B cell (primary cell): Measurements from ENCODE around the gene AP5M1. TPM values are rescaled to one million over a fixed set of nuclear protein-coding genes. Genes with fewer than 3 reads are reported as not detected.
A peak's percentile ranks its signal among the peaks of the same experiment; 100 is the strongest.
"Not testable (repeated sequence)": the region's sequence is repeated elsewhere in the genome, so short reads cannot be mapped to it uniquely, and the experiment has no call there.

Source experiments
- ATAC-seq: fragments of 200-7000 bp; cut with Tn5 transposase; one replicate; pipeline ENCODE4 v1.10.0; 2021; ENCODE audit warnings: low read depth, mild to moderate bottlenecking, moderate number of reproducible peaks, moderate library complexity
- CTCF ChIA-PET: fragments of 350-600 bp; sonication (Branson Sonifier 250); formaldehyde crosslinking; loops from one replicate; lab custom pipeline; 2021; ENCODE audit warnings: antibody characterized with exemption, inconsistent platforms; lab: Charles Lee
- POLR2A ChIA-PET: fragments of 350-600 bp; sonication (Branson Sonifier 250); formaldehyde crosslinking; loops from one replicate; lab custom pipeline; 2021; ENCODE audit warnings: antibody characterized with exemption; lab: Charles Lee
- DNase-seq: peaks from one replicate; pipeline ENCODE4 v3.0.0; 2013
- H2AFZ ChIP-seq: 2 replicates; pipeline ENCODE4 v1.6.1; 2012; ENCODE audit warnings: mild to moderate bottlenecking, low read depth, low read length; ENCODE audit not compliant: insufficient read depth, poor library complexity, severe bottlenecking
- H3K27ac ChIP-seq, 2 donors: 1 replicate in 1 of 2; 2 replicates in 1 of 2; pipeline ENCODE4 v1.5.1; 2012 to 2013; ENCODE audit warnings: low read length in 2 of 2, mild to moderate bottlenecking in 2 of 2, moderate library complexity in 1 of 2
- H3K27me3 ChIP-seq, 4 experiments: fragments of 200-600 bp in 1 of 4; sonication (generic) in 1 of 4; replicated peaks in 1 of 4; 1 replicate in 2 of 4; 2 replicates in 2 of 4; pipeline versions ENCODE4 v1.6.1 to v1.7.0; 2013 to 2016; ENCODE audit warnings: low read length in 3 of 4, mild to moderate bottlenecking in 2 of 4, mixed read lengths in 1 of 4, moderate library complexity in 1 of 4; ENCODE audit not compliant: insufficient read depth in 4 of 4, control insufficient read depth in 3 of 4; ENCODE audit errors: control extremely low read depth in 1 of 4
- H3K36me3 ChIP-seq, 2 experiments: replicated peaks in 1 of 2; 1 replicate in 1 of 2; 2 replicates in 1 of 2; pipeline versions ENCODE4 v1.6.1 to v1.7.1; 2013; ENCODE audit warnings: low read length in 1 of 2; ENCODE audit not compliant: insufficient read depth in 2 of 2, control insufficient read depth in 1 of 2; ENCODE audit errors: control extremely low read depth in 1 of 2, extremely low read depth in 1 of 2
- H3K4me1 ChIP-seq, 2 donors: fragments of 200-600 bp in 1 of 2; sonication (generic) in 1 of 2; 1 replicate in 1 of 2; 2 replicates in 1 of 2; pipeline versions ENCODE4 v1.5.1 to v1.6.1; 2013 to 2017; ENCODE audit warnings: low read length in 2 of 2; ENCODE audit not compliant: control insufficient read depth in 2 of 2, insufficient read depth in 2 of 2
- H3K4me2 ChIP-seq: replicated peaks from 2 replicates; pipeline ENCODE3; 2012; ENCODE audit warnings: mild to moderate bottlenecking, low read depth, low read length; ENCODE audit not compliant: poor library complexity, severe bottlenecking
- H3K4me3 ChIP-seq, 5 experiments: fragments of 200-600 bp in 1 of 5; sonication (generic) in 1 of 5; 1 replicate in 3 of 5; 2 replicates in 2 of 5; pipeline versions ENCODE4 v1.5.1 to v1.7.0; 2011 to 2016; ENCODE audit warnings: low read length in 4 of 5, mild to moderate bottlenecking in 4 of 5, low read depth in 2 of 5, control low read depth in 1 of 5, moderate library complexity in 1 of 5; ENCODE audit not compliant: insufficient read depth in 1 of 5; ENCODE audit errors: control extremely low read depth in 1 of 5, extremely low read depth in 1 of 5
- H3K79me2 ChIP-seq: fragments of 200-600 bp; sonication (generic); one replicate; pipeline ENCODE4 v1.6.0; 2016; ENCODE audit warnings: low read length; ENCODE audit not compliant: control insufficient read depth, insufficient read depth
- H3K9ac ChIP-seq: fragments of 200-600 bp; sonication (generic); 2 replicates; pipeline ENCODE4 v1.6.1; 2017; ENCODE audit warnings: mild to moderate bottlenecking, low read length, moderate library complexity
- H3K9me3 ChIP-seq, 3 donors: one replicate each; pipeline versions ENCODE4 v1.6.1 to v1.7.1; 2013; ENCODE audit warnings: low read length in 2 of 3; ENCODE audit not compliant: control insufficient read depth in 2 of 3, insufficient read depth in 1 of 3; ENCODE audit errors: control extremely low read depth in 1 of 3
- H4K20me1 ChIP-seq: 2 replicates; pipeline ENCODE4 v1.6.0; 2012; ENCODE audit warnings: mild to moderate bottlenecking, low read length; ENCODE audit not compliant: insufficient read depth, control insufficient read depth, poor library complexity, severe bottlenecking
- H3K27ac Mint-ChIP-seq: one replicate; pipeline ENCODE4 v1.8.0; 2021; ENCODE audit warnings: mixed read lengths
- H3K27me3 Mint-ChIP-seq: one replicate; pipeline ENCODE4 v1.8.0; 2021; ENCODE audit warnings: mixed read lengths
- H3K4me1 Mint-ChIP-seq: one replicate; pipeline ENCODE4 v1.8.0; 2021; ENCODE audit warnings: mixed read lengths
- H3K4me3 Mint-ChIP-seq: one replicate; pipeline ENCODE4 v1.8.0; 2021; ENCODE audit warnings: mixed read lengths
- H3K9me3 Mint-ChIP-seq: one replicate; pipeline ENCODE4 v1.8.0; 2022; ENCODE audit warnings: mixed read lengths; ENCODE audit not compliant: insufficient read depth
- CTCF ChIP-seq: fragments of 200-600 bp; IDR thresholded peaks from one replicate; pipeline ENCODE4 v1.8.0; 2022; ENCODE audit warnings: antibody characterized with exemption, mild to moderate bottlenecking
- EZH2 ChIP-seq: IDR thresholded peaks from 2 replicates; pipeline ENCODE4 v1.6.1; 2012; ENCODE audit warnings: borderline replicate concordance, low read depth, mild to moderate bottlenecking, moderate library complexity, low read length; ENCODE audit not compliant: insufficient read depth, poor library complexity, severe bottlenecking
- WGBS: methylation state at CpG from one replicate; pipeline ENCODE4 v1.1.5; 2013; ENCODE audit warnings: missing lambda C conversion rate; ENCODE audit not compliant: insufficient coverage; 5-methylcytosine and 5-hydroxymethylcytosine counted together
- intact Hi-C: fragments of 100-400 bp; cut with micrococcal nuclease; formaldehyde crosslinking; loops from one replicate; pipeline ENCODE4 v1.10.0; 2022
- polyA plus RNA-seq: library from polyadenylated mRNA; depleted of rRNA; stranded (reverse); fragments of >200 nt; gene quantifications from 2 replicates; pipeline ENCODE4 v1.2.3, GENCODE V29; 2012
- total RNA-seq, 2 donors: library from RNA; stranded (reverse); fragments of 120-200 nt in 1 of 2; gene quantifications; 1 replicate in 1 of 2; 2 replicates in 1 of 2; pipeline versions ENCODE4 v1.2.3 to v1.2.4, GENCODE V29; 2013 to 2022

The AP5M1 gene
- total and polyA plus RNA-seq, 2 donors (not counting 1 experiment from before 2014, with no cell fraction given), result 14.5 to 53.6 TPM

- Histone ChIP-seq H2AFZ (no peak overlapping the region), H3K9me3 (no peaks in the 10 kb centered on the region)
- no peak for TF ChIP-seq EZH2
- no peak for TF ChIP-seq CTCF
These were observed 13.9 kb upstream of the AP5M1 start for GRCh38 chr14:57254884-57255283.

GRCh38 chr14:57258221-57258620, 10.6 kb upstream of the AP5M1 start:
- H3K4me3 ChIP-seq, H3K9me3 ChIP-seq, ATAC-seq, H3K27me3 ChIP-seq, H3K9ac ChIP-seq, H3K9me3 Mint-ChIP-seq, POLR2A ChIA-PET, DNase-seq, H3K27ac ChIP-seq, H3K27ac Mint-ChIP-seq, H3K36me3 ChIP-seq, H3K4me2 ChIP-seq, H3K27me3 Mint-ChIP-seq, intact Hi-C loops, H2AFZ ChIP-seq, CTCF ChIA-PET, H3K4me3 Mint-ChIP-seq: not testable (repeated sequence)
- Histone ChIP-seq H3K79me2 (peaks cover 84% of the 10 kb centered on the region), H4K20me1 (peaks cover 57% of the 10 kb centered on the region), H3K4me1 (peaks cover 10 to 12% of the 10 kb centered on the region in 2 donors)
- H3K4me1 Mint-ChIP-seq, result peaks cover 34% of the 10 kb centered on the region
- WGBS, result no CpG with 5 or more reads among the region's 2 CpGs

More at GRCh38 chr14:57254884-57255283, 13.9 kb upstream of the AP5M1 start:
- H3K4me3 Mint-ChIP-seq, result no peak overlapping the region
- ATAC-seq (no peak), DNase-seq (peak; percentile 22)
- H3K4me1 Mint-ChIP-seq, result peaks cover 41% of the 10 kb centered on the region
- H3K27me3 ChIP-seq, result no peaks in the 10 kb centered on the region
- H3K27ac ChIP-seq, result peak overlapping the region in 1 of 2 donors; percentile 8
- H3K27ac Mint-ChIP-seq, result peak overlapping the region; percentile 85
- H3K9me3 Mint-ChIP-seq, result no peaks in the 10 kb centered on the region
- peaks cover 96% of the 10 kb centered on the region for H3K79me2 ChIP-seq
- peaks cover 10 to 12% of the 10 kb centered on the region in 2 donors for H3K4me1 ChIP-seq
- H4K20me1 ChIP-seq, result peaks cover 53% of the 10 kb centered on the region
- peaks cover 0 to 4% of the 10 kb centered on the region in 2 experiments for H3K36me3 ChIP-seq
- intact Hi-C loops, result no loop called here
- no peak overlapping the region for H3K4me3 ChIP-seq
- POLR2A ChIA-PET, result no interaction called here
- no peak overlapping the region for H3K9ac ChIP-seq
- no peak overlapping the region for H3K4me2 ChIP-seq
- CTCF ChIA-PET, result no interaction called here
- H3K27me3 Mint-ChIP-seq, result no peaks in the 10 kb centered on the region
